ENCODE data around the gene SLC22A7. TPM values are rescaled to one million over a fixed set of nuclear protein-coding genes. Genes with fewer than 3 reads are reported as not detected.

SLC22A7 gene
- total and polyA plus RNA-seq, 7 donors = not detected

- 72 to 76% methylated on average over 12 of the region's 12 CpGs for WGBS, 2 donors
- peaks cover 0 to 19% (median 0%) of the 10 kb centered on the region in 3 donors for H3K27me3 ChIP-seq
- DNase-seq = no peak
- H3K36me3 ChIP-seq = no peaks in the 10 kb centered on the region
- intact Hi-C loops (cut with DNase I) = no loop called here
- no peak overlapping the region for H3K27ac ChIP-seq
- no peak overlapping the region for H3K4me3 ChIP-seq
- no peaks in the 10 kb centered on the region for H3K4me1 ChIP-seq
- no peaks in the 10 kb centered on the region for H3K9me3 ChIP-seq
- TF ChIP-seq POLR2A (IDR thresholded peaks at IDR 0.05) (no peak), POLR2AphosphoS5 (IDR thresholded peaks at IDR 0.05) (no peak), EP300 (IDR thresholded peaks at IDR 0.05) (no peak), CTCF (IDR thresholded peaks at IDR 0.05) (no peak)
Observed at GRCh38 chr6:43257367-43258145, 40.5 kb upstream of the SLC22A7 start.

- DNase-seq = no peak
- Histone ChIP-seq H3K36me3 (no peaks in the 10 kb centered on the region), H3K4me1 (no peaks in the 10 kb centered on the region), H3K9me3 (no peaks in the 10 kb centered on the region), H3K27ac (no peak overlapping the region), H3K27me3 (peaks cover 0 to 13% (median 0%) of the 10 kb centered on the region in 3 donors), H3K4me3 (no peak overlapping the region)
- WGBS, 2 donors = 75 to 78% methylated on average over 4 of the region's 4 CpGs
- TF ChIP-seq POLR2A (IDR thresholded peaks at IDR 0.05) = no peak
- no peak for TF ChIP-seq CTCF (IDR thresholded peaks at IDR 0.05)
- no peak for TF ChIP-seq POLR2AphosphoS5 (IDR thresholded peaks at IDR 0.05)
- TF ChIP-seq EP300 (IDR thresholded peaks at IDR 0.05) = no peak
- intact Hi-C loops (cut with DNase I) = no loop called here
Observed at GRCh38 chr6:43258180-43258579, 39.9 kb upstream of the SLC22A7 start.

GRCh38 chr6:43258807-43259686 is 39.0 kb upstream of the SLC22A7 start:
- peaks cover 0 to 4% (median 0%) of the 10 kb centered on the region in 3 donors for H3K27me3 ChIP-seq
- H3K27ac ChIP-seq = no peak overlapping the region
- H3K9me3 ChIP-seq = no peaks in the 10 kb centered on the region
- H3K4me1 ChIP-seq = no peaks in the 10 kb centered on the region
- WGBS, 2 donors = 91 to 94% methylated on average over 30 of the region's 30 CpGs
- intact Hi-C loops (cut with DNase I) = no loop called here
- H3K4me3 ChIP-seq = no peak overlapping the region
- no peak for DNase-seq
- no peaks in the 10 kb centered on the region for H3K36me3 ChIP-seq
- TF ChIP-seq POLR2A (IDR thresholded peaks at IDR 0.05) = no peak
- TF ChIP-seq POLR2AphosphoS5 (IDR thresholded peaks at IDR 0.05) = no peak
- TF ChIP-seq CTCF (IDR thresholded peaks at IDR 0.05) = no peak
- no peak for TF ChIP-seq EP300 (IDR thresholded peaks at IDR 0.05)

- Histone ChIP-seq H3K36me3 (no peaks in the 10 kb centered on the region), H3K27ac (no peak overlapping the region), H3K4me3 (no peak overlapping the region), H3K9me3 (no peaks in the 10 kb centered on the region), H3K4me1 (no peaks in the 10 kb centered on the region), H3K27me3 (no peaks in the 10 kb centered on the region)
- TF ChIP-seq CTCF (IDR thresholded peaks at IDR 0.05) (no peak), EP300 (IDR thresholded peaks at IDR 0.05) (no peak), POLR2A (IDR thresholded peaks at IDR 0.05) (no peak), POLR2AphosphoS5 (IDR thresholded peaks at IDR 0.05) (no peak)
- intact Hi-C loops (cut with DNase I) = loop anchor here (10.0 kb wide), 1 partner anchor 164 kb away; the partner anchor contains the start of gene ABCC10
- DNase-seq = no peak
- WGBS, 2 donors = 85 to 90% methylated on average over 4 of the region's 4 CpGs
Observed at GRCh38 chr6:43260791-43261190, 37.3 kb upstream of the SLC22A7 start.

Data from sigmoid colon (tissue), 7 donors.